SK-N-SH treated with all-trans-retinoic acid at 6 μM for 48 hours (cell line): Measurements from ENCODE around the gene ANKRD44.

Experiments
- ATAC-seq: fragments of 200-7000 bp; cut with Tn5 transposase; 3 replicates; pipeline ENCODE4 v1.9.1; 2020; ENCODE audit warnings: mild to moderate bottlenecking, moderate library complexity
- ARNTL ChIP-seq: fragments of 450-650 bp; formaldehyde crosslinking; IDR thresholded peaks from 2 replicates; pipeline ENCODE4 v1.5.0; 2020; ENCODE audit warnings: low read depth, mild to moderate bottlenecking, moderate library complexity, borderline replicate concordance
- CSDC2 ChIP-seq: fragments of 250-450 bp; sonication (Bioruptor Pico); IDR thresholded peaks from 2 replicates; pipeline ENCODE4 v1.5.0; 2020; ENCODE audit warnings: mild to moderate bottlenecking, moderate library complexity
- CSRNP3 ChIP-seq: fragments of 250-450 bp; sonication (Bioruptor Pico); IDR thresholded peaks from 2 replicates; pipeline ENCODE4 v1.5.1; 2021; ENCODE audit warnings: mild to moderate bottlenecking, moderate library complexity
- ESRRG ChIP-seq: fragments of 250-450 bp; sonication (Bioruptor Pico); IDR thresholded peaks from 2 replicates; pipeline ENCODE4 v1.6.1; 2021; ENCODE audit warnings: mild to moderate bottlenecking
- ISL1 ChIP-seq: fragments of 250-450 bp; sonication (Bioruptor Pico); IDR thresholded peaks from 2 replicates; pipeline ENCODE4 v2.1.2; 2022; ENCODE audit warnings: mild to moderate bottlenecking, moderate library complexity
- PATZ1 ChIP-seq: fragments of 250-450 bp; sonication (Bioruptor Pico); IDR thresholded peaks from 2 replicates; pipeline ENCODE4 v1.8.0; 2020; ENCODE audit warnings: mild to moderate bottlenecking, moderate library complexity, borderline replicate concordance
- POU6F1 ChIP-seq: fragments of 250-450 bp; sonication (Bioruptor Pico); IDR thresholded peaks from 2 replicates; pipeline ENCODE4 v1.8.0; 2021; ENCODE audit warnings: low read depth, mild to moderate bottlenecking, moderate library complexity, borderline replicate concordance
- SNAI2 ChIP-seq: fragments of 250-450 bp; sonication (Bioruptor Pico); IDR thresholded peaks from 2 replicates; pipeline ENCODE4 v1.5.0; 2020; ENCODE audit warnings: mild to moderate bottlenecking, moderate library complexity
- TCF4 ChIP-seq: fragments of 250-450 bp; sonication (Bioruptor Pico); IDR thresholded peaks from 2 replicates; pipeline ENCODE4 v1.8.0; 2021; ENCODE audit warnings: mild to moderate bottlenecking, moderate library complexity, borderline replicate concordance
- TOX ChIP-seq: fragments of 250-450 bp; sonication (Bioruptor Pico); IDR thresholded peaks from 2 replicates; pipeline ENCODE4 v1.8.0; 2021; ENCODE audit warnings: mild to moderate bottlenecking, moderate library complexity, borderline replicate concordance
- TSHZ2 ChIP-seq: fragments of 250-450 bp; sonication (Bioruptor Pico); IDR thresholded peaks from 2 replicates; pipeline ENCODE4 v1.5.0; 2020; ENCODE audit warnings: mild to moderate bottlenecking, moderate library complexity
- ZFP3 ChIP-seq: fragments of 250-450 bp; sonication (Bioruptor Pico); IDR thresholded peaks from 2 replicates; pipeline ENCODE4 v1.5.0; 2020; ENCODE audit warnings: mild to moderate bottlenecking, moderate library complexity
- ZFP30 ChIP-seq: fragments of 450-650 bp; formaldehyde crosslinking; IDR thresholded peaks from 2 replicates; pipeline ENCODE4 v1.5.0; 2022; ENCODE audit warnings: mild to moderate bottlenecking, moderate library complexity
- ZNF70 ChIP-seq: fragments of 450-650 bp; formaldehyde crosslinking; IDR thresholded peaks from 2 replicates; pipeline ENCODE4 v1.5.0; 2020; ENCODE audit warnings: mild to moderate bottlenecking, moderate library complexity

Gene ANKRD44

GRCh38 chr2:197189426-197190099 is 121.0 kb downstream of the ANKRD44 start:
- ATAC-seq: no peak
- no peak for TF ChIP-seq CSDC2 (CRISPR knock-in tag)

- no peak for ATAC-seq
- no peak for TF ChIP-seq TCF4 (CRISPR knock-in tag)
- TF ChIP-seq CSRNP3 (CRISPR knock-in tag): no peak
- no peak for TF ChIP-seq ZNF70 (CRISPR knock-in tag)
- TF ChIP-seq POU6F1 (CRISPR knock-in tag): no peak
- TF ChIP-seq SNAI2 (CRISPR knock-in tag): no peak
Measured at GRCh38 chr2:197185676-197186075, 124.9 kb downstream of the ANKRD44 start.

- peak; percentile 82 for ATAC-seq
Measured at GRCh38 chr2:197184959-197185586, 125.5 kb downstream of the ANKRD44 start.

More at GRCh38 chr2:197184959-197185586, 125.5 kb downstream of the ANKRD44 start:
- TF ChIP-seq TOX (no peak), TCF4 (CRISPR knock-in tag) (no peak), ZNF70 (CRISPR knock-in tag) (no peak), ZFP3 (CRISPR knock-in tag) (0 out of 2 replicates have a peak, but pooled peaks have one; percentile 17), ISL1 (CRISPR knock-in tag) (no peak), ESRRG (CRISPR knock-in tag) (no peak), ARNTL (CRISPR knock-in tag) (no peak), ZFP30 (CRISPR knock-in tag) (no peak), TSHZ2 (CRISPR knock-in tag) (peak; percentile 45; the same call in 1 of the 2 replicates), PATZ1 (CRISPR knock-in tag) (no peak), CSRNP3 (CRISPR knock-in tag) (no peak)
